Activated T-cell treated with anti-CD3 and anti-CD28 coated beads for 24 hours (primary cell): ENCODE measurements around the gene DIS3L2.
"Not testable (repeated sequence)": the region's sequence is repeated elsewhere in the genome, so short reads cannot be mapped to it uniquely, and the experiment has no call there.

Experiments
- DNase-seq: peaks from one replicate; pipeline ENCODE4 v3.0.0-alpha.2; 2020; ENCODE audit warnings: low read depth

DIS3L2 gene

GRCh38 chr2:231928901-231929725, 32.4 kb upstream of the DIS3L2 start:
- DNase-seq, result no peak

GRCh38 chr2:231929961-231930592, 31.4 kb upstream of the DIS3L2 start:
- DNase-seq, result no peak

GRCh38 chr2:231930593-231931281, 30.8 kb upstream of the DIS3L2 start:
- DNase-seq, result no peak

- no peak for DNase-seq
These were observed 30.0 kb upstream of the DIS3L2 start for GRCh38 chr2:231931481-231931915.

GRCh38 chr2:231932711-231932970, 28.9 kb upstream of the DIS3L2 start:
- no peak for DNase-seq

GRCh38 chr2:231932985-231933915, 28.3 kb upstream of the DIS3L2 start:
- DNase-seq, result no peak

- DNase-seq, result no peak
These were observed 27.6 kb upstream of the DIS3L2 start for GRCh38 chr2:231933916-231934401.

GRCh38 chr2:231934441-231935206, 26.9 kb upstream of the DIS3L2 start:
- DNase-seq, result no peak

GRCh38 chr2:231935207-231935524, 26.3 kb upstream of the DIS3L2 start:
- DNase-seq, result no peak

GRCh38 chr2:231935815-231936214, 25.7 kb upstream of the DIS3L2 start:
- no peak for DNase-seq

GRCh38 chr2:231936491-231936890, 25.0 kb upstream of the DIS3L2 start:
- no peak for DNase-seq

- DNase-seq, result no peak
These were observed 24.5 kb upstream of the DIS3L2 start for GRCh38 chr2:231937057-231937456.

- DNase-seq, result no peak
These were observed 22.5 kb upstream of the DIS3L2 start for GRCh38 chr2:231939022-231939421.

- DNase-seq, result no peak
These were observed 20.7 kb upstream of the DIS3L2 start for GRCh38 chr2:231940795-231941194.

GRCh38 chr2:231941673-231942072, 19.8 kb upstream of the DIS3L2 start:
- no peak for DNase-seq

- DNase-seq, result no peak
These were observed 19.3 kb upstream of the DIS3L2 start for GRCh38 chr2:231942180-231942579.

- no peak for DNase-seq
These were observed 15.2 kb upstream of the DIS3L2 start for GRCh38 chr2:231946241-231946814.

- not testable (repeated sequence) for DNase-seq
These were observed 14.4 kb upstream of the DIS3L2 start for GRCh38 chr2:231947112-231947511.

- DNase-seq, result no peak
These were observed 13.8 kb upstream of the DIS3L2 start for GRCh38 chr2:231947694-231948093.

- no peak for DNase-seq
These were observed 10.0 kb upstream of the DIS3L2 start for GRCh38 chr2:231951452-231952035.
